NCI-H2029 treated with DMSO at 0.1 percent for 48 hours (cell line): ENCODE data around the gene ASIC2.

Experiments
- DNase-seq: peaks from one replicate; lab custom pipeline; 2025; lab: John Stamatoyannopoulos, UW

ASIC2 gene

DNA sequence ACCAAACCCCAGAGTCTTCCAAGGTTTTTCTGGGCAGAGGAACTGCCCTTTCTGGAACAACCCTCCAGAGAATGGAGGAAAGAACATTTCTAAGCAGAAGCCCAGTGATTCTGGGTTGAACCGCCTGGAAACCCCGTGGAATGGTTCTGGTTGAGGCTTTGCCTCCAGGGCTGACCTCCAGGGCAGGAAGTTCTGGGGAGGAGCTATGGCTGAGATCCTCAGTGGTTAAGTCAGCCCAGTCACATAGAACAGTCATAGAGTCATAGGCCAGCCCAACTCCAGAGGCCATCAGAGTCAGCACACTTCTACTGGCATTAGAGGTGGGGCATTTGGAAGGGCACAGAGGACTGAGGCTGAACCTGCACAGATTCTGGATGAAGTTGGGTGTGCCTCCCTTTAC is 235.5 kb downstream of the ASIC2 start:
- no peak for DNase-seq

DNA sequence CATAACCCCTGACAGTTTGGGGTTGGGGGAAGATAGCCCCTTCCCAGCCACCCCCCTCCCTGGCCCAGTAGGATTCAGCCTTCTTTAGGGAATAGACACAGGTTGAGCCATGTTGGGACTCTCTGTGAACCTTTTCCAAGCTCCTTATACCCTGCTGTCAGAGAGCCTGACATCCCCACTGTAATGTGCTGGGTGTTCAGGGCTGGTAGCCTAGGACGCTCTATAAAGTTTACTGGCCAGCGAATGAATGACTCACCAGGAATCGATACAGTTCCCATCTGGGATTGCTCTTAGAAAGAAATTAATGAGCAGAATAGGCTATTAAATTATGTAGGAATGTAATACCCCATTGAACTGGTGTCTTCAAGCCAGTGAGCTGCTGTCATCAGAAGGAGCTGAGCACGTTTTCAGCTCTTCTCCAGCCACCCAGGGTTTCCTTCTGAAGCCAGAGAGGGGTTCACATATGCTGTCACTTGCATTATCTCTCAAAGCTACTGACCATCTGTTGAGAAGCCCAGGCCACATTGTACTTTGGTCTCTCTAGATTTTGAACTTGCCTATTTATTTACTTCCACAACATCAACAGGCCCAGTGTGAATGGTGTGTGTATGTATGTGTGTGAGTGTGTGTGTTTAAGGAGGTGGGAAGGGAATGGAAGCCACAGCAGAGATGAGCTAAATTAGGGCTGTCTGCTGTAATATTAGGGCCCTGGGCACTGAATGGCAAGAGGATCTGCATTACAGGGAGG is 236.5 kb downstream of the ASIC2 start:
- no peak for DNase-seq

DNA sequence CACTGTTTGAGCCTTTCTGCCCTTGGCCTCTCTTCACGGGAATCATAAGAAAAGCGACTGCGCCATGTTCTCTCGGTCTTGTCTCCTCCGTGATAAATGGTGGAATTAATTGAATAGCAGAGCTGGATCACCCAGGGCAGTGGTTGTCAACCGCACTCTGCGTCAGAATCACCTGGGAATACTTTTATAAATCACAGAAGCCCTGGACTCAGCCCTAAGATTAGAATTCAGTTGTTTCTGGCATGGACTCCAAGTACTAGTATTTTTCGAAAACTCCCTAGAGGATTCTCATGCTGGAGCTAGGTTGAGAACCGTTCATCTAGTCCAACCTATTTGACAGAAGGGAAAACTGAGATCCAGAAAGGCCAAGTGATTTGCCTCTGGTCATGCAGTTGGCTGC is 237.3 kb downstream of the ASIC2 start:
- no peak for DNase-seq

DNA sequence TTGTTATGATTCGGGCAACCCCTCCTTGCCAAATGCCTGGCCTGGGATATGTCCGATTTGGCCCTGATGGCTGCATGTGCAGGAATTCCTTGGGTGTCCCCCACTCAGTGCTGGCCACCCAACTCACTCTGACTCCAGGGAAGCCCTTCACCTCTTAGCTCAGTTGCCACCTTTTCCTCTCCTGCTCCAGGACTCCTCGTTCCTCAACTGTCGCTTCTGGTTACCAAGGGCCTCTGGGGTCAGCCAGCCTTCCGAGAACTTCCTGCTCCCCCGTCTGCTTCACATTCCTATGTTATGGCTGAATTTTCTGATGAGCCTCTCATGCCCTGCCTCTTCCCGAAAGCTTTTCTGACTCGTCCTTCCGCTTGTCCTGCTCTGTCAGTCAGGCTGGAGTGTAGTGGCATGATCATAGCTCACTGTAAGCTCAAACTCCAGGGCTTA is 237.9 kb downstream of the ASIC2 start:
- no peak for DNase-seq

DNA sequence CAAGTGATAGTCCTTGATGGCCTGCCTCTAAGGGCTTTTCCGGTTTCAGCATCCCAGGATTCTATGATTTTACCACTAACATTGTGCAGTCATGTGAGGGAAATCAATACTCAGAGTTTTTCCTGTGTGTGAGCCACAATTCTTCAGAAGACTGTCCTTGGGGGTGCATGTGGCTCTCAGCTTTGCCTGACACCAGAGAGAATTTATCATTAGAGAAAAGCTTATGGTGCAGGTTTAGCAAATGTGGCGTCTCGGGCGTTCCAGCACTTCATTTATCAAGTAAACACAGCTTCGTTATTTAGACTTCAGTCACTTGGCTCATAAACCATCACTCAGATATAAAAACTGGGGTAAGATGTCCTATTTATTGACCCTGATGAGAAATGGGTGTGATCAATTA is 238.7 kb downstream of the ASIC2 start:
- no peak for DNase-seq

DNA sequence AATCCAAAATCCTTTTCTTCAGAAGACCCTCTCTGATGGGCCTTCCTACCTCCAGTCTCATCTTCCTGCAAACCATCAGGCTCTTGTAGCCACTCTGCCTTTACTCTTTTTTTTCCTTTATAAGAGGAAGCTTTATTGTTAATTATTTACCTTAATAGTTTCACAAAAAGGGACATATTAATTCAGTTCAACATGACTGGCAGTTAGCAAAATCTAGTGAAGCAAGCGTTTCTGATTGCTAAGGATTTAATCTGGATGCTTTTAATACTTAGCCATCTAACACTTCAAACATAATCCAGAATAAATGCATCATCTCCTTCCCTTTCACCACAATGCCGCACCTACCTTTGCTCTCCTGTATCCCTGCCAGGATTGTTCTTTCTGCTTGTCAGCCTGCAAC is 239.4 kb downstream of the ASIC2 start:
- DNase-seq: no peak

DNA sequence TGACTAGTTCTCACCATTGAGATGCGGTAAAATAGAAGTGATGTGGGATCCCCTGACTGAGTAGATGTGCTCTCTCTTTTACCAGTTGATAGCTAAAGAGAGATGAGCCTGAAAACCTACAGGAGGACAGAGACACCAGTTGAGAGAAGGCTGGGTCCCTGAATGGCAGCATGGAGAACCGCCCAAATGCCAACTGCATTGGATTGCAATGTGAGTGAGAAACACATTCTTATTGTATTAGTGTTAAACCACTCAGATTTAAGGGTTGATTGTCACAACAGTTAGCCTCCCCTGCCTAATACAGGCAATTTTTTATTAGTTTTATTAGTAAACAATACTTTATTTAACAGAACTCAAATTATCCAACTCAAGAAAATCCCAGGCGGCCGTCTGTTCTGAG is 240.2 kb downstream of the ASIC2 start:
- DNase-seq: no peak

DNA sequence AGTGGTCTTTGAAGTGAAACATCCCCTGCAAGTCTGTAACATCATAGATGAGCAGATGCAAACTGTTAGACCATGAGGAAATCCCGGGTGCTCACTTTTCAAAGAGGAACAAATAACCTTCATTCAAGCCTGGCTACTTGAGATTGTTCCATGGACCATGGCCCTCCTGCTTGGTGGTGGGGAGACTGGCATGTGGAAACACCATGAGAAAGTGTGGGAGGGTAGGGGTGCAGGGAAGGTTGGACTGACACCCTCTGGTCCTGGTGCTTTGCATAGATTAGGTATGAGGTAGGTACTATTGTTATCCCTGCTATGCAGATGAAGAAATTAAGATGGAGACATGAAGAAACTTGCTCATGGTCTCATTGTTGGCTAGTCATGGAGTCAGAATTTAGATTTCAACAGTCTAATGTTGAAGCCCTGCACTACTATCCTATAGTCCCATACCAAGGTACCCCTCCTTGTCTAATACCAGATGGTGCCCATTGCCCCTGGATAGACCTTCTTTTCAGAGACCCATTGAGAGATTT is 242.4 kb downstream of the ASIC2 start:
- DNase-seq: no peak

DNA sequence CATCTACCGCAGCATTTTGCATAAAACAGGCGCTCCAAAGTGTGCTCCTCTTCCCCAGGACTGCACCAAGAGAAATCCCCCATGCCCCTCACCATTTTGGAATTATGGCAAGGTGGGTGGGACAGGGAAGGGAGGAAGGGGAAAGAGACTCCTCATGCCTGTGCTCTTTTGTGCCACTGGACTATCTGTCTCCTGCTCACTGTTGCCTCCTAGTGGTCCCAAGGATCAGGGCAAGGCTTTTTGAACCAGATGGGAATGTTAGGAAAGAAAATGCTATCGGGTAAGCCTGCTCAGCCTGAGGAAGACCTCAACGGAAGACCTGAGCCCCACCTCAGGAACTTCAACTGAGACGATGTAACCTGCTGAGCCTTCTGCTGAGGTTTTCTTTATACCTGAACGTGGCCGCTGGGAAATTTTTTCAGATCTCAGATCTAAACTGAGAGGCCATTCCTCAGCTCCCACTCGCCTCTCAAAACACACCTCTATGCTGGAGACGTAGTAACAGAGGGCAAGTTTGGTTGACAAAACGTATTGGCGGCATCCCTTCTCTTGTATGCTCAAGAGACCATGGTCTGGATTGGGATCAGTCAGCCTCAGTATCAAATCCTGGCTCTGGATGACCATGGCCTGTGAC is 243.2 kb downstream of the ASIC2 start:
- peak; percentile 16 for DNase-seq

DNA sequence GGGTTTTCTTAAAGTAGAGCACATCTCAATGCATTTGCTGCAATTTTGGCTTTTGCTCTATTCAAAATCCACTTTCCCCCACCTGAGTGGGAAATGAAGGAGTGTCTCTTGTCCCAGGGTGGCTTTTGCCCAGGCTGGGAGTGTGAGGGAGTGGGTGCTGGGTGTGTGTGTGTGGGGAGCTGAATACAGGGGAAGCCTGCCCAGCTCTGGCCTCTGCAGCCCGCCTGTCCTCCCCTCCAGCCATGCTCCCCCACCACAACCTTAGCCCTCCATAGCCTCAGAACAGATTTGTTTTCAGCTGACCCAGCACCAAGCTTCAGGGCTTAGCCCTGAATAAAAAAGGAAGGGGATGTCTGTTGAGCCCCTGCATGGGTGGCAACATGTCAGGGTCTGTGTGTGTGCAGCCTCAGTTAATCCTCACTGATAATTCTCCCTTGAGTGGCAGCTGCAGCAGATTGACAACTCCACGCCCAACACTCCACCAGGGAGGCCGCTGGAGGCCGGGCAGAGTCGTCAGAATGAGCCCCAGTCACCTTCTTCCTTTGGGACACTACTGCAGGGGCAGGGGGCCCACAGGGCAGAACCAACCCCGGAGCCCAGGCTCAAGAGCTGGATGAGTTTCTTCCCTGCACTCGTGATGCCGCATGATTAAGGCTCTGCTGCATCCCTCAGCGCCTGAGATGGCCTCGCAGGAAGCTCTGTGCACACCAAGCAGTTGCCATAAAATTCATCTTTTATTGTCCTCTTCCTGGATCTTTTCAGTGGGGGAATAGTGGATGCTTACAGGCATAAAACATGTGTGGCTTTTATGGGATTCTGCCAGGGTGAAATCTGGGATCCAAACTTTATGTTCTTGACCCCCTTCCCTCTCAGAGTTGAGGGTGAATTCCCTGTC is 246.5 kb downstream of the ASIC2 start:
- DNase-seq: no peak

DNA sequence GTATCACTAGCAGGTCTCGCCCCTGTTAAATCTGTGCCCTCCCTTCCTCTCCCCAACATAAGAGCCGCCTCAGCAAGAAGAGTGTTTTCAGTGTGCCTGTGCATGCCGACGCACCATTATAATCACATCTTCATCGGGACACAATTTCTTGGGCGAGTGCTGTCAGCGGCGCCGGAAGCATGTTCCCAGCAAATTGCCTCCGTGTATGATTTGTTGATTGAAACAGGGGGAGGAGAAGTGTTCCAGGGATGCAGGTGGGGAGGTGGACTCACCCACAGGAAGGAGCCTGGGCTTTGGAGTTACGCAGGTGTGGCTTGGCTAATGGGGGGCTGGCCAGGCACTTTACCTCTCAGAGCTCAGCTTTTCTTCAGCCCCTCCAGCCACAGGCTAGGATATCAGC is 247.9 kb downstream of the ASIC2 start:
- DNase-seq: no peak

DNA sequence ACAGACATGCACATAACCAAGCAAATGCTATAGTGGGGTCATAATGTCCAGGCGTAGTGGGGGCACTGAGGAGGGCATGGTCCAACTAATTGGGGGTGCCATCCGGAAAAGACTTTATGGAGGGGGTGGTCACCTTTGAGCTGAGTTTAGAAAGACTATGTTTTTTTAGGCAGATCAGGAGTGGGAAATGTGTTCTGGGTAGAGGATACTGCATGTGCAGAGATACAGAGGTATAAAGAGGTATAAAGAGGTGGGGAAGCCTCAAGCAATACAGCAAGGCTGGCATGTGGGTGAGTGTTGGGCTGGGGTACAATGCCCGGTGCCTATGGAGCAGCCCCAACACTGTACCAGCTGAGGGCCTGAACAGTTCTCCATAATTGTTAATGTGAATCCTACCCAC is 248.3 kb downstream of the ASIC2 start:
- DNase-seq: no peak

DNA sequence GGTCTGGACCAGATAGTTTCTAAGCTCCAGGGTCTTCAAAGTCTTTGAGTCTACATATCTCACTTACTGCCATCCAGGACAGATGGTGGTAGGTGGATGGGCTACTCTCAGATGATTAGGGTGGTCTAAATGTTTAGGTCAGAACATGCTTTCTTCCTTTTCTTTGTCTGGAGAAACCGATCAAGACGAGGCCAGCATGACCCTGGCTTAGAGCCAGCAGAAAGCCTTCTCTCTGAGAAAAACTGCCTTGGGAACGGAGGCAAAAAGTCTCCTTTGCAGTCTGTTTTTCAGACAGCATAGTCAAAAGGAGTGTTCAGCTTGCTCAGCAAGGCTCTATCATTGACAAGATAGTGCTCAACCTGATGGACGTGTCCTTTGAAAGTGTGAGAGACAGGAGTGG is 252.6 kb downstream of the ASIC2 start:
- DNase-seq: no peak

DNA sequence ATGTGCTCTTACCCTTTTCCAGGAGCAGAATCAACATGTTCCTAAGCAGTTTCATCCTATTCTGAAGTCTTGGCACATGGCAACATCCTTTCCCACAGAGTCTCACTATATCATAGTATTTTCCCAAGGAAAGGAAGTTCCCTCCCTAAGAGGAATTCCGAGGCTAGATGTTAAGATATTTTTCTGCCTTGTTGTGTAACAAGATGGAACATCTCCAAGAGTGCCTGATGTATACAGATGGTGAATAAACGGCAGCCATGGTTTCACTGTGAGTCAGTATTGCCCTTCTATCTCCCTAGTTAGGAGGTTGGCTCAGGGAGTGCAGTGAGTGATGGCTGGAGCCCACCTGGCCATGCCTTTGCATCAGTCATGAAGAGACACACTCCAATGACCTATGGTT is 253.2 kb downstream of the ASIC2 start:
- DNase-seq: no peak

DNA sequence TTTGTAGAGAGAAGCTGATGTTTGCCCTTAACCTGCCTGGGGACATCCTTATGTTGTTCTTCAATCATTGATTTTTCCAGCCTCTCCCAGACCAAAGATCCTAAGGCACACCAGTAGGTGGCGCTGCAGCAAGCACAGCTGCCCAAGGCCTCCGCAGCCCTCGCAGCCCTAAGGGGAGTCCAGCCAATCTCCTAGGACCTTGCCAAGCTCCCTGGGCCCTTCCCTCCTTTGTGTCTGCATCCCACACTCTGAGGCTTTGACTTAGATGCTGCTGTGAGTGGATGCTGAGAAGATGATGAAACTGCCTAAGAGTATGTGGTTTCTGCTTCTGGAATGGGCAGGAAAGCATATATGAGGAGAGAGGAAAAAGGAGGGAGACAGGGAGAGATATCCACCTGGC is 254.4 kb downstream of the ASIC2 start:
- peak; percentile 37 for DNase-seq

DNA sequence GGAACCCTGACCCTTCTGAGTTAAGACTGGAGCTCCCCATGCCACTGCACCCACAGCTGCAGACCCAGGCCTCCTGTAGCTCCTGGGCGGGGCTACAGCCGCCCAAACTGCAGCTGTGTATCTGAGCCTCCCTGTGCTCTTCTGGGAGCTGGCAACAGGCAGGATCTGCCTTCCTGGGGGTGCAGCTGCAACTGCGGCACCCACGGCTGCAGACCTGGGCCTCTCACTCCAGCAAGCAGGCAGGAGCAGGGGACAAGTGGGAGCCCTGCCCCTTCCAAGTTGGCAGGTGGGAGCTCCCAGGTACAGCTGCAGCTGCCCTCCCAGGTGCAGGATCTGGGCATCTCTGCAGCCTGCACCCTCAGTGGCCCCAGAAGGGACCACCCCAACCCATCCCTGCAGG is 259.9 kb downstream of the ASIC2 start:
- no peak for DNase-seq

DNA sequence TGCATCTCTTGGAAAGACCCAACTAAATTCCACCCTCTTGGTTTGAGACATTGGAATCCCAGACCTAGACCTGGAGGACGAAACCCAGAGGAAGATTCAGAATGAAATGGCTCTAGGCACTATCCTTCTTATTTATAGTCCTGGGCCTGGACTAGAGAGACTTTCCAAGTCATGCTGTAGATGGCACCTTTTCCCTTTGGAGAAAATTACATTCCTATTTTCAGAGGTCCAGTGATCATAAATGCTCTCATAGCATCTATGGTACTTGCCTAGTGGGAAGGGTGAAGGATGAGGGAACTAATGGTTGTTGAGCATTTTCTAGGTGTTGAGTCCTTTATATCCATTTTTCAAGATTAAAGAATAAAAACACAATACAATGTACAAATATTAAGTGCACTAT is 264.3 kb downstream of the ASIC2 start:
- DNase-seq: no peak

DNA sequence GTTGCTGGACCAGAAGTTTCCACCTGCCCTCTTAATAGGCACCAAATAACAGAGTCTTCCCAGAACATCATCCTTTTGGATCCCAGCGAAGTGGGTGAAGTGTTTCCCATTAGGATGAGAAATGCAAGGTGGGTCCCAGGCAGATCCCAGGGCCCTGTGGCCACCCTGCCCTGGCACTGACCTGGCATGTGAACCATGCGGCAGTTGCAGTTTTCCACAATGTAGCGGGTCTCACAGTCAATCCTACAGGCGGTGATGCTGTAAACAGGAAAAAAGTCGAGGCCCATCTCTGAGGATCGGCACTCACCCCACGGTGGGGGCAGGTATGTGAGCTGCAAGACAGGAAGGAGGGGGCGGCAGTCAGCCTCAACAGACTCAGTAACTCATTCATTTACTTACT is 265.0 kb downstream of the ASIC2 start:
- no peak for DNase-seq

DNA sequence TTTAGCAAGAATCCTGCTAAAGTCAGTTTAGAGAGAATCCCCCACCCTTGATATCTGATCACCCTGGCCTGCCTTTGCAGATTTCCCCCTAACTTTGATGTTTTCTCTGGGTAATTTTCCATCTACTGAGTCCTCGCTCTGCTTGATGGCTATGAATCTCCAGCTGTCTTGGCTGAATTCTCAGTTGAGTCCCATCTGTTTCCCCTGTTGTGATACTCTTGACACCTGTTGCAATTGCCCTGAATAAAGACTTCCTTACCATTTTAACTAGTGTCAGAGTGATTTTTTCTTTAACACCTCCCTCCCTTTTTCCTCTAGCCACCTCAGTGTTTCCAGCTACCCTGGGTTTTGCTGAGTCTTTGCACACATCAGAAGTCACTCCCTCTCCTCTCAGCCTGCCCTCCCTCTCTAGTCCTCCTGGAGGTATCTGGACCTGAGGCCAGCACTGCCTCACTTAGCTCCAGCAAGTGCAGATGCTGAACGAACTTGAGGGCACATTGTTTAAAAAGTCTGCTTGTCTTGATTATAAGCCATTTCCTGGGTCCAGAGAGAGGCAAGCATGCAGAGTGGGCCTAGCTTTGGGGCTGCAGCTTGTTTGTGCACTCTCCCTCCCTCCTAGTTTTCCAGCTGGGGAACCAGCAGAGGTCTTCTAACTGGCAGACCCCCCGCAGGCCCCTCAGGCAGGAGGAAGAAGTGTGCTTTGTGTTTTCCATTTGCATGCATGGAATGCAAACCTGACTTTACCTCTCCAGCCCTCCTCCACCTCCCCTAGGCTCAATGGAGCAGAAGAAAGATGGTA is 268.2 kb downstream of the ASIC2 start:
- no peak for DNase-seq

DNA sequence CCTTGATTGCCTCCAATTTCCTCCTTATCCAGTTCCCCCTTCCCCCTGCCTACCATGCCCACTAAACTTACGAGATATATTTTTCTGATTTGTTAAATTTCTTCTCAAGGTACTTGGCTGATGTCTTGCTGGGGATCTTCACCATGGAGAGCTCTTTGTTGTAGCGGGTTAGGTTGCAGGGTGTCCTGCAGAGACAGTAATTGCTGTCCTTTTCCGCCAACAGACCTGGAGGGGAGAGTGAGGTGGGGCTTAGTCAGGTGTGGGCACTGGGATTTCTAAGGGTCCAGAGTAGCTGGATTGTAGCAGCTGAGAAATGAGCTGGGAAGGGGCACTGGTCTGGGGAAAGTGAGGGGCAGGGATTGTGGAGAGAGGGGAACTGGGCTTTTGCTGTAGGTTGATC is 269.3 kb downstream of the ASIC2 start:
- no peak for DNase-seq

DNA sequence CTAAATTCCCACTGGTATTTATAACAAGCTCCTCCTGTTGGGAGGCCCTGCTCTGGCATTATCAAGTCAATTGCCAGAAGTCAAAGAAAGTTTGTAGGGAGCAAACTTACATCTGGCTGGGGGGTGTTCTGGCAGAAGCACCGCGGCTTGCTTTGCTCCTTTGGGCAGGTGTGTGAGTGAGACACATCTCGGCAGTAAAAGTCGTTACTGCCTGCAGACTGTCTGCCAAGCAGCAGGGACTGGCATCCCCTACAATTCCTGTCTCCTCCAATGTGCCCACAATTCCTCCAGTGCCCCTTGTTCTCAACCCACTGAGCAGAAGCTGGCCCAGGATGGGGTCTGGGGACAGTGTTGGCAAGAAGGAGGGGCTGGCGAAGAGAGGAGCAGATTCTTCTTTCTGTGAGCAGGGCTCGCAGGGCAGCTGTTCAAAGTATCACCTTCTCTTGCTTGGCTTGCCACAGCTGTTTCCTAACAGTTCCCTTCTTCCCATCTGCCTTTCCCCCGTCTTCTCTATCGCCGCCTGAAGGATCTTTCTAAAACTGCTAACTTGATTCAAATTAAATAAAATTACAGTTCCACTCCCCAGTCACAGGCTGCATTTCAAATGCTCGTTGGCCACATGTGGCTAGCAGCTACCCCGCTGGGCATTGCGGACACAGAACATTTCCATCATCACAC is 271.2 kb downstream of the ASIC2 start:
- no peak for DNase-seq
